Prostate gland (tissue), 2 donors: ENCODE data around the gene RPS10. TPM values are rescaled to one million over a fixed set of nuclear protein-coding genes. Genes with fewer than 3 reads are reported as not detected.

Experiments used
- DNase-seq: peaks from one replicate; pipeline ENCODE4 v3.0.0-alpha.2; 2019; ENCODE audit warnings: low spot score
- H3K27ac ChIP-seq, 2 donors: fragments of 200-600 bp; sonication (generic); 2 replicates each; pipeline ENCODE4 v1.5.1; 2017 to 2019
- H3K27me3 ChIP-seq: fragments of 200-600 bp; sonication (generic); replicated peaks from 2 replicates; pipeline ENCODE4 v1.5.1; 2019; ENCODE audit not compliant: insufficient read depth
- H3K36me3 ChIP-seq, 2 donors: fragments of 200-600 bp; sonication (generic); 1 replicate in 1 of 2; 2 replicates in 1 of 2; pipeline versions ENCODE4 v1.5.1 to v1.8.1; 2017 to 2019
- H3K4me1 ChIP-seq: fragments of 200-600 bp; sonication (generic); replicated peaks from 2 replicates; pipeline ENCODE4 v1.5.1; 2019
- H3K4me3 ChIP-seq, 2 donors: fragments of 200-600 bp; sonication (generic); 2 replicates each; pipeline ENCODE4 v1.5.1; 2017 to 2019
- H3K9me3 ChIP-seq: fragments of 200-600 bp; sonication (generic); 2 replicates; pipeline ENCODE4 v1.5.1; 2017
- CTCF ChIP-seq, 4 experiments: fragments of 200-600 bp in 2 of 4; fragments of 450-650 bp in 2 of 4; sonication (generic) in 2 of 4; IDR thresholded peaks; 1 replicate in 3 of 4; 2 replicates in 1 of 4; pipeline ENCODE4 v1.5.1; 2016 to 2019; ENCODE audit warnings: antibody characterized with exemption in 4 of 4, mild to moderate bottlenecking in 2 of 4, moderate library complexity in 2 of 4
- POLR2A ChIP-seq: fragments of 450-650 bp; IDR thresholded peaks from one replicate; pipeline ENCODE4 v1.6.1; 2016; ENCODE audit warnings: antibody characterized with exemption, mild to moderate bottlenecking
- POLR2AphosphoS5 ChIP-seq: sonication (generic); formaldehyde crosslinking; IDR thresholded peaks from one replicate; pipeline ENCODE4 v1.6.1; 2017; ENCODE audit warnings: antibody characterized with exemption
- WGBS: methylation state at CpG from one replicate; pipeline ENCODE4 v1.1.5; 2018; 5-methylcytosine and 5-hydroxymethylcytosine counted together
- intact Hi-C: fragments of 100-400 bp; cut with DNase I; formaldehyde crosslinking; loops from one replicate; pipeline ENCODE4 v1.14.2; 2022
- total RNA-seq, 2 donors: library from RNA; depleted of rRNA; stranded (reverse); fragments of >200 nt; gene quantifications; one replicate each; pipeline ENCODE4 v1.1.0, GENCODE V29; 2016

RPS10 gene
- total RNA-seq, 2 donors from 2014 or later, result 1,707 to 2,711 TPM

DNA sequence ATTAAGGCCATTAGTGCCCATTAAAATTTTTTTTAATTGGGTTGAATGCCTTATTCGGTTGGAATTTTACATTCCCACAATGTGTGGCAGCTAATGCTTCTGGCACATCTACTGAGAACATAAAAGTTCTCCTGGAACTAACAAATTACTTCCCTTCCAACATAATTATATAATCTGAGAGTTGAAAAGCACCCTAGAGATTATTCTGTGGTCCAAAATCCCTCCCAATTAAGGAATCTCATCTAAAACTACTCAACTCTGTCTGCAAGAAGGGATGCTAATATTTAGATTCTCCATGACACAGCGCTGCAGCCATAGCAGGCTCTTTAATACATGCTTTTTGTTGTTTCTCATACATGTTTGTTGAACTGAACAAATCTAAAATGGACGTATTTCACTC lies 37.4 kb downstream of the RPS10 start:
- intact Hi-C loops, result loop anchor here (10.0 kb wide), 1 partner anchor 54 kb away; no protein-coding TSS in a partner anchor
- no peak overlapping the region for H3K4me3 ChIP-seq
- no peaks in the 10 kb centered on the region for H3K27me3 ChIP-seq
- WGBS, result 61% methylated on average over 3 of the region's 3 CpGs
- no peaks in the 10 kb centered on the region for H3K4me1 ChIP-seq
- no peaks in the 10 kb centered on the region for H3K36me3 ChIP-seq
- H3K9me3 ChIP-seq, result no peaks in the 10 kb centered on the region
- TF ChIP-seq POLR2AphosphoS5, result no peak
- no peak for TF ChIP-seq CTCF (IDR thresholded peaks at IDR 0.05)
- TF ChIP-seq POLR2A, result no peak
- no peak for DNase-seq
- no peak overlapping the region for H3K27ac ChIP-seq

DNA sequence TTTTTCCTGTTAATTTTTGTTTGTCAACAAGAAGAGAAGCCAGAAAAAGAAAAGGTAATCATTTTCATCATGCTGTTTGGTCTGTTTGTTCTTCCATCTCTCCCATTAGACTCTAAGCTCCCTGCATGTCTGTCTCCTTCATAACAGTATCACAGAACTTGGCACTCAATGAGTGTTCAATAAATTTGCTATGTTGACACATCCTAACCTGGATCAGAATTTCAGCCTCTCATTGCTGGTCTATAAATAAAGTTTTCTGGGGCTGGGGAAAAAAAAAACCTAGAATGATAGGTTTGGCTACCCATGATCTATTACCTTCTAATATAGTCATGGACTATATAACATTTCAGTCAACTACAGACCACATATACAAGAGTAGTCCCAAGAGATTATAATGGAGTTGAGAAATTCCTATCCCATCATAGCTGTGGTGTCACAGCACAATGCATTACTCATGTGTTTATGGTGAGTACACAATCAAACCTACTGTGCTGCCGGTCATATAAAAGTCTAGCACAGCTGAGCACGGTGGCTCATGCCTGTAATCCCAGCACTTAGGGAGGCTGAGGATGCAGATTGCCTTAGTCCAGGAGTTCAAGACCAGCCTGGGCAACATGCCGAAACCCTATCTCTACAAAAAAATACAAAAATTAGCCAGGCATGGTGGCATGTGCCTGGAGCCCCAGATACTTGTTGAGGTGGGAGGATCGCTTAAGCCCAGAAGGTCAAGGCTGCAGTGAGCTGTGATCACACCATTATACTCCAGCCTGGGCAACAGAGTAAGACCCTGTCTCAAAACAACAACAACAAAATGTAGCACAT lies 39.3 kb downstream of the RPS10 start:
- no peaks in the 10 kb centered on the region for H3K9me3 ChIP-seq
- TF ChIP-seq POLR2AphosphoS5 (no peak), POLR2A (no peak), CTCF (IDR thresholded peaks at IDR 0.05) (no peak)
- H3K4me3 ChIP-seq, result no peak overlapping the region
- no peaks in the 10 kb centered on the region for H3K4me1 ChIP-seq
- intact Hi-C loops, result loop anchor here (10.0 kb wide), 1 partner anchor 52 kb away; no protein-coding TSS in a partner anchor
- H3K36me3 ChIP-seq, result no peaks in the 10 kb centered on the region
- no peak overlapping the region for H3K27ac ChIP-seq
- H3K27me3 ChIP-seq, result no peaks in the 10 kb centered on the region
- 75% methylated on average over 4 of the region's 4 CpGs for WGBS
- DNase-seq, result no peak

DNA sequence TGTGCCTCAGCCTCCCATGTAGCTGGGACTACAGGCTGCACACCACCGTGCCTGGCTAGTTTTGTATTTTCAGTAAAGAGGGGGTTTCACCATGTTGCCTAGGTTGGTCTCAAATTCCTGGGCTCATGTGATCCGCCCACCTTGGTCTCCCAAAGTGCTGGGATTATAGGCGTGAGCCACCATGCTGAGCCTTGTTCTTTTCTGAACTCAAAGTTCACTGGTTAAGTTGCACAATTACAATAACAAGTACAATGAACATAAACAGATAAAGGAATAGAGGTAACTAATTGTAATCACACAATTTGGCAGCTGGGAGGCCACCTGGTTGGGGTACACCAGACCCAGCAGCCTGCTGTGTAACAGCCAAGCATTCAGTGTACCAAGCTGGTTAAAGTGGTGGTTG lies 40.1 kb downstream of the RPS10 start:
- H3K27me3 ChIP-seq, result no peaks in the 10 kb centered on the region
- no peaks in the 10 kb centered on the region for H3K4me1 ChIP-seq
- intact Hi-C loops, result loop anchor here (10.0 kb wide), 1 partner anchor 51 kb away; no protein-coding TSS in a partner anchor
- no peak overlapping the region for H3K4me3 ChIP-seq
- DNase-seq, result no peak
- WGBS, result 92% methylated on average over 3 of the region's 3 CpGs
- no peaks in the 10 kb centered on the region for H3K9me3 ChIP-seq
- H3K27ac ChIP-seq, result no peak overlapping the region
- TF ChIP-seq POLR2A (no peak), POLR2AphosphoS5 (no peak), CTCF (IDR thresholded peaks at IDR 0.05) (no peak)
- no peaks in the 10 kb centered on the region for H3K36me3 ChIP-seq

- Histone ChIP-seq H3K27ac (no peak overlapping the region), H3K4me3 (no peak overlapping the region), H3K36me3 (no peaks in the 10 kb centered on the region), H3K4me1 (no peaks in the 10 kb centered on the region), H3K27me3 (no peaks in the 10 kb centered on the region), H3K9me3 (no peaks in the 10 kb centered on the region)
- no peak for DNase-seq
- intact Hi-C loops, result loop anchor here (10.0 kb wide), 1 partner anchor 50 kb away; no protein-coding TSS in a partner anchor
- TF ChIP-seq POLR2AphosphoS5 (no peak), CTCF (IDR thresholded peaks at IDR 0.05) (no peak), POLR2A (no peak)
- 82% methylated on average over 5 of the region's 5 CpGs for WGBS
These were observed 41.3 kb downstream of the RPS10 start for GRCh38 chr6:34384321-34385153.
